ENCODE measurements around the gene DNHD1.

DNA sequence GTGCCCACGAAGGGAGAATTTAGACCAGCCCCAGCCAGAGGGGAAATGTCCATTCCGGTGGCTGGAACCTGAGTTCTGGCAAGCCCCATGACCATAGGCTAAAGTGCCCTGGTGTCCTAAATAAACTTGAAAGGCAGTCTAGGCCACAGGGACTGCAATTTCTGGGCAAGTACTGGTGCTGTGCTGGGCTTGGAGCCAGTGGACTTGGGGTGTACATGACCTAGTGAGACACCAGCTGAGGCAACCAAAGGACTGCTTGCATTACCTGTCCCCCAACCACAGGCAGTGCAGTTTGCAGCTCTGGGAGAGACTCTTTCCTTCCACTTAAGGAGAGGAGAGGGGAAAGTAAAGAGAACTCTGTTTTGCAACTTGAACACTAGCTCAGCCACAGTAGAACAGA lies 82.6 kb downstream of the DNHD1 start:
- TF ChIP-seq, protein P1, sequence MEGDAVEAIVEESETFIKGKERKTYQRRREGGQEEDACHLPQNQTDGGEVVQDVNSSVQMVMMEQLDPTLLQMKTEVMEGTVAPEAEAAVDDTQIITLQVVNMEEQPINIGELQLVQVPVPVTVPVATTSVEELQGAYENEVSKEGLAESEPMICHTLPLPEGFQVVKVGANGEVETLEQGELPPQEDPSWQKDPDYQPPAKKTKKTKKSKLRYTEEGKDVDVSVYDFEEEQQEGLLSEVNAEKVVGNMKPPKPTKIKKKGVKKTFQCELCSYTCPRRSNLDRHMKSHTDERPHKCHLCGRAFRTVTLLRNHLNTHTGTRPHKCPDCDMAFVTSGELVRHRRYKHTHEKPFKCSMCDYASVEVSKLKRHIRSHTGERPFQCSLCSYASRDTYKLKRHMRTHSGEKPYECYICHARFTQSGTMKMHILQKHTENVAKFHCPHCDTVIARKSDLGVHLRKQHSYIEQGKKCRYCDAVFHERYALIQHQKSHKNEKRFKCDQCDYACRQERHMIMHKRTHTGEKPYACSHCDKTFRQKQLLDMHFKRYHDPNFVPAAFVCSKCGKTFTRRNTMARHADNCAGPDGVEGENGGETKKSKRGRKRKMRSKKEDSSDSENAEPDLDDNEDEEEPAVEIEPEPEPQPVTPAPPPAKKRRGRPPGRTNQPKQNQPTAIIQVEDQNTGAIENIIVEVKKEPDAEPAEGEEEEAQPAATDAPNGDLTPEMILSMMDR (IDR thresholded peaks at IDR 0.05 in 4 of 5, conservative IDR thresholded peaks at IDR 0.05 in 1 of 5): no peak
- TF ChIP-seq POLR2A (IDR thresholded peaks at IDR 0.05): no peak
